GM20000 (cell line): ENCODE measurements around the gene SSNA1.

ENCODE experiments used
- DNase-seq: peaks from one replicate; pipeline ENCODE4 v3.0.0; 2012; ENCODE audit warnings: low spot score
- CTCF ChIP-seq: IDR thresholded peaks from 2 replicates; pipeline ENCODE4 v1.5.1; 2012; ENCODE audit warnings: mild to moderate bottlenecking, control low read depth; ENCODE audit errors: extremely low read depth, missing control alignments

Gene SSNA1

GRCh38 chr9:137156567-137157375, 31.7 kb upstream of the SSNA1 start:
- TF ChIP-seq CTCF, result no peak
- DNase-seq, result peak; percentile 87

GRCh38 chr9:137157618-137158415, 30.7 kb upstream of the SSNA1 start:
- DNase-seq, result no peak
- no peak for TF ChIP-seq CTCF

GRCh38 chr9:137158625-137159024, 29.9 kb upstream of the SSNA1 start:
- no peak for TF ChIP-seq CTCF
- no peak for DNase-seq

GRCh38 chr9:137159105-137160053, 29.1 kb upstream of the SSNA1 start:
- no peak for DNase-seq
- TF ChIP-seq CTCF, result no peak

GRCh38 chr9:137160054-137160425, 28.4 kb upstream of the SSNA1 start:
- TF ChIP-seq CTCF, result no peak

GRCh38 chr9:137160716-137161557, 27.5 kb upstream of the SSNA1 start:
- DNase-seq, result no peak
- TF ChIP-seq CTCF, result no peak

More at GRCh38 chr9:137160054-137160425, 28.4 kb upstream of the SSNA1 start:
- DNase-seq, result no peak
